BLaER1 treated with 17β-estradiol and CSF1 and Interleukin-3, amounts not matched to agents 10 nM and 100 nM (cell line): ENCODE results near the gene TENM3.
"Not testable (repeated sequence)": the region's sequence is repeated elsewhere in the genome, so short reads cannot be mapped to it uniquely, and the experiment has no call there.

Experiments used
- H3K27ac ChIP-seq, 11 experiments: shearing (Covaris generic); formaldehyde crosslinking; 2 replicates each; pipeline ENCODE4 v1.8.1; 2022
- H3K27me3 ChIP-seq, 11 experiments: shearing (Covaris generic); formaldehyde crosslinking; 2 replicates each; pipeline ENCODE4 v1.8.1; 2022
- H3K36me3 ChIP-seq, 11 experiments: shearing (Covaris generic); formaldehyde crosslinking; 2 replicates each; pipeline ENCODE4 v1.8.1; 2022
- H3K4me1 ChIP-seq, 10 experiments: shearing (Covaris generic); formaldehyde crosslinking; 2 replicates each; pipeline ENCODE4 v1.8.1; 2022
- H3K4me2 ChIP-seq, 11 experiments: shearing (Covaris generic); formaldehyde crosslinking; 2 replicates each; pipeline ENCODE4 v1.8.1; 2022
- H3K4me3 ChIP-seq, 10 experiments: shearing (Covaris generic); formaldehyde crosslinking; 2 replicates each; pipeline ENCODE4 v1.8.1; 2022
- H3K9ac ChIP-seq, 11 experiments: shearing (Covaris generic); formaldehyde crosslinking; 2 replicates each; pipeline ENCODE4 v1.8.1; 2022
- H3K9me3 ChIP-seq, 11 experiments: shearing (Covaris generic); formaldehyde crosslinking; replicated peaks in 1 of 11; 2 replicates each; pipeline ENCODE4 v1.8.1; 2022
- H4K20me1 ChIP-seq, 11 experiments: shearing (Covaris generic); formaldehyde crosslinking; 2 replicates each; pipeline ENCODE4 v1.8.1; 2022
- Cebpa-rat ChIP-seq, 11 experiments: shearing (Covaris generic); IDR thresholded peaks; 2 replicates each; pipeline ENCODE4 v1.8.1; 2022

The TENM3 gene

DNA sequence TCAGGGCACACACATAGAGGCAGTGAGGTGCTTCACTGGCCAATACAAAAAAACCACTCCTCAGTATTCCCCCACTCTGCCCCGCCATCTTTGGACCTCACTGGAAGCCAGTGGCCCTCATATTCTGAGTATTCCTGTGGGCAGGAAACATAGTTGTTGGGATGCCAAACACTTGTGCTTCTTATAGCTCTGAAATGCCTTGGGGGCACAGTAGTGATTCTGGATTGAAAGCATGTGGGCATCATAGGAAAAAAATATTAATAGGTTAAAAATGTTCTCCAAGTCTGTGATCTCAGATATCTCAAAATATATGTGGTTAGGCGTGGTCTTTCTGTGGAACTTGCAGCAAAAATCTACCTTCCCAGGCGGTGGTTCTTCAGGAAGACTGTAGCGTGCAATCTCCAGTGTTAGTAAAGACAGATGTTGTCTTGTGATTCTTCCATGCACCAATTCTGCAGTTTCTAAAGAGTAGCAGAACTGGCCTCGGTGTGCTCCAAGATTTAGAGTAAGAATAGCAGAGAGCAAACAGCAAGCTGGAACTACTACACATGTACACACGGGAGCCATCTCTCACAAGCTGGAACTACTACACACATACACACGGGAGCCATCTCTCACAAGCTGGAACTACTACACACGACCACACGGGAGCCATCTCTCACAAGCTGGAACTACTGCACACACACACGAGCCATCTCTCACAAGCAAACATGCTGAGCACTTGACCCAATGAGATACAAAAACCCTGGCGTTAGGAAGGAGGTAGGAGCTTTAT, 8.0 kb upstream of the TENM3 start:
- no peak overlapping the region for H3K9ac ChIP-seq
- H3K27ac ChIP-seq: no peak overlapping the region
- no peak overlapping the region for H3K4me3 ChIP-seq
- H3K36me3 ChIP-seq: no peaks in the 10 kb centered on the region
- H3K9me3 ChIP-seq: no peaks in the 10 kb centered on the region
- TF ChIP-seq Cebpa-rat (IDR thresholded peaks at IDR 0.05): no peak
- H4K20me1 ChIP-seq: peaks cover 0 to 19% (median 0%) of the 10 kb centered on the region in 11 experiments; a peak in 2 of 22 replicates
- H3K4me2 ChIP-seq: no peak overlapping the region
- no peaks in the 10 kb centered on the region for H3K27me3 ChIP-seq
- no peaks in the 10 kb centered on the region for H3K4me1 ChIP-seq

DNA sequence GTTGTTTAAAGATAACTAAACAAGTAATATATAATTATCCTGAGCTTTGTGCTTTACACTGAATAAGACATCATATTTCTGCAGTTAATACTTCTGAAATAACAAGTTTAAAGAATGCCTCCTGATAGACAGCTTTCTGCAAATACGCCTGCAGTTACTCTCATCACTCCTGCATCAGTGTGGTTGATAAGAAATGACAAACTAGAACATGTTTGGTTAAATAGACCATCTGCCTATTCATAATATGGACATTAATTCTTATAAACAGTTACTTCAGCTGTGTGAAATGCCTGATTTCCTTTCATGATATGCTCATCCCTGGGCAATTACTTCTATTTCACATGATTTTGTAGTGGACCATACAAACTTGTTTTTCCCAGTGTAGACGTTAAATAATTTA, 7.0 kb upstream of the TENM3 start:
- H3K27ac ChIP-seq: no peak overlapping the region
- no peak overlapping the region for H3K9ac ChIP-seq
- H3K4me3 ChIP-seq: no peak overlapping the region
- H3K4me2 ChIP-seq: no peak overlapping the region
- no peaks in the 10 kb centered on the region for H3K27me3 ChIP-seq
- H3K9me3 ChIP-seq: no peaks in the 10 kb centered on the region
- TF ChIP-seq Cebpa-rat (IDR thresholded peaks at IDR 0.05): no peak
- H3K4me1 ChIP-seq: no peaks in the 10 kb centered on the region
- H4K20me1 ChIP-seq: peaks cover 0 to 19% (median 0%) of the 10 kb centered on the region in 11 experiments; a peak in 2 of 22 replicates
- no peaks in the 10 kb centered on the region for H3K36me3 ChIP-seq

DNA sequence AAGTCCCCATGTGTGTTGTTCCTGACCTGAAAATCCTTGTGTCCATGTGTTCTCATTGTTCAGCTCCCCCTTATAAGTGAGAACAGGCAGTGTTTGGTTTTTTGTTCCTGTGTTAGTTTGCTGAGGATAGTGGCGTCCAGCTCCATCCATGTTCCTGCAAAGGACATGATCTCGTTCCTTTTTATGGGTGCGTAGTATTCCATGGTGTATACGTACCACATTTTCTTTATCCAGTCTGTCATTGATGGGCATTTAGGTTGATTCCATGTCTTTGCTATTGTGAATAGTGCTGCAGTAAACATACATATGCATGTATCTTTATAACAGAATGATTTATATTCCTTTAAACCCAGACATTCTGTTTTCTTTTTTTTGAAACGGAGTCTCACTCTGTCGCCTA, 6.2 kb upstream of the TENM3 start:
- not testable (repeated sequence) for H3K4me2 ChIP-seq, H3K9me3 ChIP-seq, H3K27ac ChIP-seq, H3K4me3 ChIP-seq, H3K27me3 ChIP-seq, H3K36me3 ChIP-seq, H3K9ac ChIP-seq, H3K4me1 ChIP-seq
- peaks cover 0 to 19% (median 0%) of the 10 kb centered on the region in 11 experiments; a peak in 2 of 22 replicates for H4K20me1 ChIP-seq

DNA sequence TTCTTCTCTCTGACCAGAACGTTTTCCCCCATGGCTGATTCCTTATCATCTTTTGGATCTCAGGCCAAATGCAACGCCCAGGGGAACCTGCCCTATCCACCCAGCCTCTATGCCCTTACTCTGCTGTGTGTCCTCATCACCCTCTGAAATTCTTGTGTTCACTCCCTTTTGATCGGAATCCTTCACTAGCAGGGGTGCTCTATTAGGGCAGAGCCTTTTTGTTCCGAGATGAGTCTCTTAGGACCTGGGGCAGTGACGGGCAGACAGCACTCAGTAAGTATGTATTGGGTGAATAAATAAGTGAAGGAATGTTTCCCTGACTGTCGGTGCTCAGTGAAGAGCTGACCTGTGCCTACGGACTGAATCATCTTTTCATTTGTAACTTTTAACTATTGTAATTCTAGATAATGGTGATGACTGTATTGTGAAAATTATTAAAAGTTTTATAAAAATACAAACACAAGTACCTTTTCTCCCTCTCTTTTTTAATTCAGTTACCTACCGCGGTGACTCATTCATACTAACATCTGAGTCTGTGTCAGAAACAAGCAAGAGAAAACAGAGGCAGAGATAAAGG, 4.8 kb upstream of the TENM3 start:
- Histone ChIP-seq H3K27ac (no peak overlapping the region), H3K4me1 (no peaks in the 10 kb centered on the region), H3K9ac (no peak overlapping the region), H3K9me3 (peaks cover 0 to 5% (median 0%) of the 10 kb centered on the region in 11 experiments; a peak in 1 of 22 replicates), H3K4me3 (no peak overlapping the region), H3K27me3 (no peaks in the 10 kb centered on the region), H4K20me1 (peaks cover 0 to 19% (median 0%) of the 10 kb centered on the region in 11 experiments; a peak in 2 of 22 replicates), H3K36me3 (no peaks in the 10 kb centered on the region; a peak in 1 of 22 replicates), H3K4me2 (no peak overlapping the region)
- no peak for TF ChIP-seq Cebpa-rat (IDR thresholded peaks at IDR 0.05)

DNA sequence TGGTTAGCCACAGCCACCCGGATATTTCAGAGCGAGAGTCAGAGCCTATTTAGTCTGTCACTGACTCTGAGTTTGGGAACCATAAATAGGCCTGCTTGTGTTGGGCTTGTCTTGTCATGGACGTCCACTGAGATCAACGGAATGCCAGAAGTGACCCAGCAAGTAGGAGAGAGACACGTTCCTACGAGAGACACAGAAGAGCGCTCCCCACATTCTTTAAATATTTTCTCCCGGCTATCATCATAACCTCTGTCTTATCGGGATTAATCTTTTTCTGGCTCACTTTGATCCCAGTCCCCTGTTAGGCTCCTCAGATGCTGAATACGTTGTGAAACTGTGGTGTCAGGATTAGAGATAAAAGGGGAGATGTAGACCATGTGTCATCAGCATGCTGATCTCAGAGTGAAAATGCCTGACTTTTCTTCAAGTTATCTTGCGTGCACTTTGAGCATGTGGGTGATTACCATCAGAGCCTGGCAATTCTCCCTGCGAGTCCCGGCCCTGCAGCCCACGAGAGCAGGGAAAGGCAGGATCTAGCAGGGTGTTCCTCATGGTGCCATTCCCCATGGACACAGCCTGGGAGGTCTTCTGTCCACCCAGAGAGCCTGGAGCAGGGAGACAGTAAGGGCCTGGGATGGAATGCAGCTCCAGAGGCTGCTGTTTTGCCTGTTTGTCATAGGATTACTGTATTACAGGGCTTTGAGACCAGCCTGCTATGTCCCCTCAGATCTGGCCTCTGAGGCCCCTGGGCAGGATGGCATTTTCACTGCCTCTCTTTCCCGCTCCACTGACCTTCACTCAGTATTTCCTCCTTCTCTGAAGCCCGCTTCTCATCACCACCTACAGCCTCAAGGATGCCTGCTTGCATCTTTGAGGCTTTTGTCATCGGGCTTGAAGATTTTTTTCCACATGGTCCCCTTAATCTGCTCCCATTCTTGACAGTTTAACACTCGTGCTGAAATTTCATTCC, 2.8 kb upstream of the TENM3 start:
- Histone ChIP-seq H3K4me1 (no peaks in the 10 kb centered on the region), H3K27me3 (no peaks in the 10 kb centered on the region), H3K9ac (no peak overlapping the region), H3K27ac (no peak overlapping the region), H3K4me3 (no peak overlapping the region), H3K4me2 (no peak overlapping the region), H3K9me3 (peaks cover 0 to 5% (median 0%) of the 10 kb centered on the region in 11 experiments; a peak in 1 of 22 replicates), H4K20me1 (peaks cover 0 to 15% (median 0%) of the 10 kb centered on the region in 11 experiments; a peak in 2 of 22 replicates), H3K36me3 (no peaks in the 10 kb centered on the region; a peak in 1 of 22 replicates)
- TF ChIP-seq Cebpa-rat (IDR thresholded peaks at IDR 0.05): no peak

DNA sequence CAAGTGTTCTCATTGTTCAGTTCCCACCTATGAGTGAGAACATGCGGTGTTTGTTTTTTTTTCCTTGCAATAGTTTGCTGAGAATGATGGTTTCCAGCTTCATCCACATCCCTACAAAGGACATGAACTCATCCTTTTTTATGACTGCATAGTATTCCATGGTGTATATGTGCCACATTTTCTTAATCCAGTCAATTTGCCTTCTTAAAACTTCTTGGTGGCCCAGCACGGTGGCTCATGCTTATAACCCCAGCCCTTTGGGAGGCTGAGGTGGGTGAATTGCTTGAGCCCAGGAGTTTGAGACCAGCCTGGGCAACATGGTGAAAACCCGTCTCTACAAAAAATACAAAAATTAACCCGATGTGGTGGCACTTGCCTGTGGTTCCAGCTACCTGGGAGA, 942 bp upstream of the TENM3 start:
- not testable (repeated sequence) for H3K9ac ChIP-seq, H3K27me3 ChIP-seq, H3K4me2 ChIP-seq, H3K9me3 ChIP-seq, H3K27ac ChIP-seq, H3K36me3 ChIP-seq, H3K4me1 ChIP-seq, H3K4me3 ChIP-seq
- peaks cover 0 to 11% (median 0%) of the 10 kb centered on the region in 11 experiments; a peak in 2 of 22 replicates for H4K20me1 ChIP-seq

DNA sequence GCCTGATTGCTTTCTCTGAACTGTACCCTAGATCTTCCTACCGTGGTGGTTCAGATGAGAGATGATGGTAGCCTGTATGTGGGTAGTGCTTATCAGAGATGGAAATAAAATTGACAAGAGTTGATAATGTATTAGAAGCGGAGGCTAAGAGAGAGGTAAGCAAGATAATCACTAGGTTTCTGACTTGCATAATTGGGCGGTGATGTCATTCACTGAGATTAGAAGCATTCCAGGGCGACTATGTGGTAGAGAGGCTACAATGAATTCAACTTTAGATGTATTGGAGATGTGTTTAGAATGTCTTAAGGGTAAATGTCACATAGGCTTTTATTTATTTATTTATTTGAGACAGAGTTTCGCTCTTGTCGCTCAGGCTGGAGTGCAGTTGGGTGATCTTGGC, 415 bp upstream of the TENM3 start:
- Histone ChIP-seq H3K36me3 (no peaks in the 10 kb centered on the region; a peak in 1 of 22 replicates), H3K4me3 (no peak overlapping the region), H3K4me2 (no peak overlapping the region), H3K27me3 (no peaks in the 10 kb centered on the region), H4K20me1 (peaks cover 0 to 11% (median 0%) of the 10 kb centered on the region in 11 experiments; a peak in 2 of 22 replicates), H3K9ac (no peak overlapping the region), H3K9me3 (peaks cover 0 to 5% (median 0%) of the 10 kb centered on the region in 11 experiments; a peak in 1 of 22 replicates), H3K27ac (no peak overlapping the region), H3K4me1 (no peaks in the 10 kb centered on the region)
- TF ChIP-seq Cebpa-rat (IDR thresholded peaks at IDR 0.05): no peak

DNA sequence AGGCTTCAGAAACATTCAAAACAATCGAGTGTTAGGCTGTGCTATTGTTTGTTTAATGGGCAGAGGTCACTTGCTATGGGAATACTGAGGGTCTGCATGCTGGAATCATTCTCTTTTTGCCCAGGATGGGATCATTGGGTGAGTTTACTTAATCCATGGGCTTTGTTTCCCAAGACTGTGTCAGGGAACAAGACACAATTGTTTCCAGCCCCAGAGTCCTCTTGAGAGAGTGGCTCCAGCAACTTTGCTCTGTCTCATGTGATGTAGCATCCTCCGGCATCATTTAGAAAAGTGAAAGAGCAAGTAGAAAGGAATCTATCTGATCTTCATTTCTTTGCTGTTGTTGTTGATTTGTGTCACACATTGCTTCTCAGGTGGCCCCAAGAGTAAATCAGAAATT, 1.8 kb downstream of the TENM3 start:
- Histone ChIP-seq H3K27me3 (no peaks in the 10 kb centered on the region), H3K4me1 (no peaks in the 10 kb centered on the region), H3K9ac (no peak overlapping the region), H3K27ac (no peak overlapping the region), H3K9me3 (peaks cover 0 to 5% (median 0%) of the 10 kb centered on the region in 11 experiments; a peak in 1 of 22 replicates), H3K4me2 (no peak overlapping the region), H3K4me3 (no peak overlapping the region), H3K36me3 (no peaks in the 10 kb centered on the region; a peak in 1 of 22 replicates), H4K20me1 (peaks cover 0 to 5% (median 0%) of the 10 kb centered on the region in 11 experiments; a peak in 2 of 22 replicates)
- no peak for TF ChIP-seq Cebpa-rat (IDR thresholded peaks at IDR 0.05)
